ENCODE measurements around the gene SYDE1.
A peak's percentile ranks its signal among the peaks of the same experiment; 100 is the strongest.

SYDE1 gene

DNA sequence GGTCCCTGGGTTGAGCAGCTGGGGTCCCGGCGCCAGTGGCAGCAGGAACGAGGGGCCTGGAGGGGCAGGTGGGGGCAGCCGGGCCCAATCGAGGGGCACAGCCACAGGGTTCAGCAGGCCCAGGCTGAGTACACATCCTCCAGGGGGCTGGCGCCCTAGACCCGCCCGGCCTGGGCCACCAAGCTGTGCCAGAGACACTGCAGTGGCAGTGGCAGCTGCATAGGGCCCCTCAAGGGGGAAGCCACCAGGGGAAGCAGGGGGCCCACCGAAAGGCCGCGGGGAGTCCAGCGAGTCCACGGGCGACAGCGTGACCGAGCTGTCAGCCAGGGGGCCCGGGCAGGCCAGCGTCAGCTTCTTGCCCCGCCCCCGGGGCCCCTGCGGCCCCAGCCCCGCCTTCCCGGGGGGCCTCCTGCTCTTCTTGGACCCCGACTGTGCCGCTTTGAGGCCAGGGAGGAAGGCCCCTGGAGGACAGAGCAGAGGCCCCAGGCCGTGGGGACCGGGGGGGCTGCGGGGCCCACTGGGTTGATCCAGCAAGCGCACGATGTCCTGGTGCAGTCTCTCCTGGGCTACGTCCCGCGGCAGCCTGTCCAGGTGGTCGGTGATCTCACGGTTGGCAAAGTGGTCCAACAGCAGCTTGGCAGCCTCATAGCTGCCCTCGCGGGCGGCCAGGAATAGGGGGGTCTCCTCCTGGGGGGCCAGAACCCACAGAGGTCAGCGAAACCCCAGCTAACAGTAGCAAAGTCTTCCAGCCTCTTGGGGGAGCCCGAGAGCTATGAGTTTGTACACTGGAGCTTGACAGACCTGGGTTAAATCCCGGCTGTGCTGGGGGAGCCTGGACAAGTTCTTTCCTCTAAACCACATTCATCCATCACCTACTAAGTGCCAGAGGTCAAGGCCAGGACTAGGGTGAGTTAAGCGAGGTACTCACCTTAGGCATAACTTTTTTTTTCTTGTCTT is 54.1 kb downstream of the SYDE1 start:
- TF ChIP-seq, protein P1, sequence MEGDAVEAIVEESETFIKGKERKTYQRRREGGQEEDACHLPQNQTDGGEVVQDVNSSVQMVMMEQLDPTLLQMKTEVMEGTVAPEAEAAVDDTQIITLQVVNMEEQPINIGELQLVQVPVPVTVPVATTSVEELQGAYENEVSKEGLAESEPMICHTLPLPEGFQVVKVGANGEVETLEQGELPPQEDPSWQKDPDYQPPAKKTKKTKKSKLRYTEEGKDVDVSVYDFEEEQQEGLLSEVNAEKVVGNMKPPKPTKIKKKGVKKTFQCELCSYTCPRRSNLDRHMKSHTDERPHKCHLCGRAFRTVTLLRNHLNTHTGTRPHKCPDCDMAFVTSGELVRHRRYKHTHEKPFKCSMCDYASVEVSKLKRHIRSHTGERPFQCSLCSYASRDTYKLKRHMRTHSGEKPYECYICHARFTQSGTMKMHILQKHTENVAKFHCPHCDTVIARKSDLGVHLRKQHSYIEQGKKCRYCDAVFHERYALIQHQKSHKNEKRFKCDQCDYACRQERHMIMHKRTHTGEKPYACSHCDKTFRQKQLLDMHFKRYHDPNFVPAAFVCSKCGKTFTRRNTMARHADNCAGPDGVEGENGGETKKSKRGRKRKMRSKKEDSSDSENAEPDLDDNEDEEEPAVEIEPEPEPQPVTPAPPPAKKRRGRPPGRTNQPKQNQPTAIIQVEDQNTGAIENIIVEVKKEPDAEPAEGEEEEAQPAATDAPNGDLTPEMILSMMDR (IDR thresholded peaks at IDR 0.05; ENCODE audit: insufficient read depth, missing control alignments), result peak; percentile 52
- FAIRE-seq (no peak), DNase-seq (ENCODE audit: insufficient read length, low spot score) (no peak)
